HG02623 (cell line): ENCODE data around the gene ZNF385A.
A peak's percentile ranks its signal among the peaks of the same experiment; 100 is the strongest.

ENCODE experiments used
- ATAC-seq: cut with Tn5 transposase; IDR thresholded peaks from one replicate; pipeline ENCODE4 v1.9.1; 2021; ENCODE audit warnings: moderate library complexity; ENCODE audit not compliant: unreplicated experiment

The ZNF385A gene

DNA sequence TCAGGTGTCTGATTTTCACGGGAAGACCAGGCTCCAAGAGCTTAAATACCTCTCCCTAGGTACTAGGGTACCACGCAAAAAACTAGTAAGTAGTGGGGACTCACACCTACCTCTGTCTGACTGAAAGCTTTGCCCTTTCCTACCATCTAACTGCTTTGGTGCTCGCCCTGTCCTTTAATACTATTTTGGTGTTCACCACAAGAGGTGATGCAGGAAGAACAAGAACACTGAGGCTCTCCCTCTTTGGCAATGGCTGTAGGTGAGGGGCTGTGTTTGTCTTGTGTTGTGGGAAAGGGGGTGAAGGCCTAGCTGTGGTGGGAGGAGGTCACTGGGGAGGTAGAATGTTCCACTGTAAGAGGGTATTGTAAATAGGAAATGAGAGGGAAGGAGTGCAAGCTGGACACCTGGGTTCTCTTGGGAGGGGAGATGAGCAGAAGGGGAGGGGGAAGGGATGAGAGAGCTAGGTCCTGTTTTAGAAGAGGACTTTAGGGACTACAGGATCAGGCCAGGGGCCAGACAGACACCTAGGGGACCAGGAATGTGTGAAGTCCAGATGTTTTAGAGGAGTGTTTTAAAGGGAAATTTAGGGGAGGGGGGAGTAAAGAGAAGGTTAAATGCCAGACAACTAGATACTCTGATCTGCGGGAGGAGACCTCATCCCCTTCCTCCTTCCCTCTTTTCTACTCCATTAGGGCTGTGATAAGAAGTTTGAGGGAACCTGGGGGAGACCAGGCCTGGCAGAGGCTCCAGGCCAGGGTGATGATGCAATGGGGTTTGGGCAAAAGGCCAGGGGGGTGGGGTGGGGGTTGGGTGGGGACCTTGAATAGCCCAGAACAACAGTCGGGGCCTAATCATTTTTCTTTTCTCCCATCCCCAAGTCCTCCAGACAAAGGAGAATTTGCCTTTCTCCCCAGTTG is 32.4 kb upstream of the ZNF385A start:
- no peak for ATAC-seq

DNA sequence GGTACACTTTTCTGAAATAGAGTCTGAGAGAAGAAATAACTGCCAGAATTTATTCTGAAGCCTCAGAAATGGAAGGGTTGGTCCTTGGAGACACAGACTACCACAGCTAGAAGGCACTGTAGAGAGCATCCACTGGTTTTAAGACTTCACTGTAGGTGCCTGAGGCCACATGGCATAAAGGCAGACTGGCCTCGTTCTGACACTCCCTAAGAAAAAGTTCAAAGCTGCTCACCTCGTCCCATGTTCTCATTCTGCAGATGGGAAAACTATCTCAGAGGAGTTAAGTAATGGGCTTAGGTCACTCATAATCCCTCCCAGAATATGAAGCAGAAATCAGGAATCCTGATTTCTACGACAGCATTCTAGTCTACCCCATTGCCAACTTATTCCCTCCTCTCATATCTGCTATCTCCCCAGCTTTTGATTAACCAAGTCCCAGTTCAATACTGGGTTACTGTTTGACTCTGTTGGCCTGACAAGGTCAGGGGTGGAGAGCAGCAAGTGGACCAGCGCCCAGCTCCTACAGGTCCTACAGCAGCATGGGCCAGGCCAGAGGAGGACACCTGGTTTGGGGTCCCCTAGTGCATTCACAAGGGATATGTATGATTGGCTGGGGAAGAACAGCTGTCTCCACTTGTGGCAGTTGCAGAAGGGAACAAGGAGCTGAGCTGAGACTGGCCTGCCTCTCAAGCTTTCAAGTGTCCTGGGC is 30.8 kb upstream of the ZNF385A start:
- ATAC-seq: no peak

DNA sequence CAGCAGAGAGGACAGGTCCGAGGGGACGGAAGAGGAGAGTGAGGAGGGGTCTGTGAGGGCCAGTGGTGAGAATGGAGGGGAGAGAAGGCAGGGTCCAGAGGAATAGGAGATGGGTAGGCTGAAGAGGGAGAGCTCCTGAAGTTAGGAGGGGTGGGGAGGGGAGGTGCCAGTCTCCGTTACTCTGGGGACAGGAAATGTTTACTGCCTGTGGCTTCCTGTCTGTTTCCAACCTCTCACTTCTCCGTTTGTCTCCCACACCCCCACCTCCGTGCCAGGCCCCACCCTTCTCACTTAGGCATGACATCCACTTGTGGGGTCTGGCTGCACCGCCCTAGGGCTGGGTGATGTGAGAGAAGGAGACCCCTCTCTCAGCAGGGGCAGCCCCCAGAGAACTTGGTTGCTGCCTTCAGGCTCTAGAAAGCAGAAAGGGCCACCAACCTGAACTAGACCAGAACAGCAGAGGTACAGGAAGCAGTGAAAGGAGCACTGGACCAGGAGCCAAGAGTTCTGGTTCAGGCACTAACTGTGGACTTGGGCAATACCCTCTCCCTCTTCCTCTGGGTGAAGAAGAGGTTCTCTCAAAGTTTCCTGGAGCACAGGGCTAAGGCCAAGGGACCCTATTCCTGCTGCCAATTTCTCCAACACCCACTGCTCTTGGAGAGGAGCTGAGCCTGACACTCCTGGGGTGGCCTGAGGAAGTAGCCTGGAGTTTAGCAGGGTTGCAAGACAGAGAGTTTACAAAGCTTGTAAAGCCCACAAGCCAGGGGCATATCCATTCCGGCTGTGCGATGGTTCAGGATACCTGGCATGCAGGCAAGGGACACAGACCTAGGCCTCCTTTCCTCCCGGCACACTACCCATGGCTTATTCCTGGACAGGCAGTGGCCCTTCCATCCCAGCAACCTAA is 29.0 kb upstream of the ZNF385A start:
- ATAC-seq: no peak

DNA sequence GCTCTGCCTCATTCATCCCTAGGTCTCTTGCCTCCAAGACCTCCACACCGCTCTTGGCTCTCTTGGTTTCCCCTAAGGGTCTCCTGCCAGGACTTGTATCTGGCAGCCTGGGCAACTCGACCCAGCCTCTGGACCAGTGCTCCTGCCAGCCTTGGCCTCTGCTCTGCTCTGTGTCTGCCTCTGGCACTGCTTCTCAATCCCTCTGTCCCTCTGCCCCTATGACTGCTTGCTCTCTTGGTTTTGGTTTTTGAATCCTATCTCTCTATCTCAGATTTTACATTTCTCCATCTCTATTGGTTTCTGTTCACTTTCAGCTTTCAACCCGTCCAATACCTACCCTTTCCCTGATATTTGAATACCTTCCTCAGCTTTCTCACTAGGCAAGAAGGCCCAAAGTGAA is 28.3 kb upstream of the ZNF385A start:
- ATAC-seq: no peak

DNA sequence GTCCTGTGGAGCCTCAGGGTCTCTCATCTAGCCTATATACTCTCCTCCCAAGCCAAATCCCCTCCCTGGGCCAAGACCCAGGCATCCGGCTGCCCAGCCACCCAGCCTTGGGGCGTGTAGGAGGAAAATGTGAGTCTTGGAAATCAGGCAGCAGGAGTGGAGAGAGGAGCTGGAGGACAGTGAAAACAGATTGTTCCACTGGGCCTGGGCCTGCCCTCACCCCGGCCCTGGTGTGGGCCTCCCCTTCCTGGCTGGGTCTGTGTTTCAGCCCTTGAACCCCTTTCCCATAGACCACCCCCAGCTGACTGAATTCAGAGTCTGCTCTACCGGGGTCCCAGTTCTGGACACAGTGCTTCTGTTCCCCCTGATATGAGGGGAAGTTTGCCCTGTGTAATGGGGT is 27.8 kb upstream of the ZNF385A start:
- ATAC-seq: no peak

DNA sequence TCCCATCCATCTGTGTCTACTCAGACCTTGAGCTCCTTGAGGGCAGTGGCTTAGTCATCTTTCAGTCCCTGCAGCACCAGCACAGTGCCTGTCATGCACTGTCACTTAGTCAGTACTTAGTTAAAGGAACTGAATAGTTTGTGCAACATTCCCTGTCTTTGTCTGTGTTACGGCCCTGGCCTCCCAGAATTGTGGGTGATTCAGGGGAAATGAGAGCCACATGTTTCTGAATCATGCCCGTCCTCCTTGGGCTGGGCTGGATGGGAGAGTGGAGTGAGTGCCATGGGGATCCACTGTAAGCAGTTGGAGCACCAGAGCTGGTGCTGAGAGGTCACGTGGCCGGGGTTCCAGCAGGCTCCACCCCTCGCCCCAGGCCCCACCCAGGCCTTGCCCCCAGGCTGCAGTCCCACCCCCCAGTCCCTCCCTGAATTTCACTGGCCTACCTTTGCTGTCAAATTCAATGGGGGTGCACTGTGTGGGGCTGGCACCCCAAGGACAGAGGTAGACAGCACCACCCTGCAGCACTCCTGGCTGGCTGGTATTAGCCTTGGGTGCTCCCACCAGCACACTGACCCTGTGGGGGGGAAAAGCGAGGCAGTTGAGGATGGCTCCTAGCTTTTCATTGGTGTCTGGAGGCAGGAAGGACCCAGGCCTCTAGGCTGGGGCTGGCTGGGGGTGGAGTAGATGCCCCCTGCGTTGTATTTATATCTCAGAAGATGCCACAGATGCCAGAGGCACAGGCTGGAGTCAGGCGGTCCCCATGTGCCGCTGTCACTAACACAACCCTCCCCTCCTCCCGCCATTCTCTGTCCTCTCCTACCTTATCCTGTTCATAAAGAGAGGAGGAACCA is 27.1 kb upstream of the ZNF385A start:
- ATAC-seq: no peak

DNA sequence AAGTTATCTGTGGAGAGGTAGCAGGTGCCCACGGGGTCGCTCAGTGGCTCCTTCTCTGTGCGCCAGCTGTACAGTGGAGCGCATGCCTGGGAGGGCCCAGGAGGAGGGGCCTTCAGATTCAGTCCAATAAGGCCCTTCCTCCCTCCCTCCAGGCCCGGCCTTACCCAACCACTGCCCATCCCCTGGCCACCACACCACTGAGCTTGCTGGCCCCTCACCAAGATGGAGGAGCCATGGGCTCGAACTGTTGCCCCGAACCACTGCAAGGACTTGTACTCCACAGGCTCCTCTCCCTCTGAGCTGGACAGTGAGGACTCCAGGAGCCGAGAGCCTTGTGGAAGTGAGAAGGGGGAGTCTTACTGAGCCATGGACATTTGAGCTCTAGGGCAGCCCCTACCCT is 24.7 kb upstream of the ZNF385A start:
- no peak for ATAC-seq

DNA sequence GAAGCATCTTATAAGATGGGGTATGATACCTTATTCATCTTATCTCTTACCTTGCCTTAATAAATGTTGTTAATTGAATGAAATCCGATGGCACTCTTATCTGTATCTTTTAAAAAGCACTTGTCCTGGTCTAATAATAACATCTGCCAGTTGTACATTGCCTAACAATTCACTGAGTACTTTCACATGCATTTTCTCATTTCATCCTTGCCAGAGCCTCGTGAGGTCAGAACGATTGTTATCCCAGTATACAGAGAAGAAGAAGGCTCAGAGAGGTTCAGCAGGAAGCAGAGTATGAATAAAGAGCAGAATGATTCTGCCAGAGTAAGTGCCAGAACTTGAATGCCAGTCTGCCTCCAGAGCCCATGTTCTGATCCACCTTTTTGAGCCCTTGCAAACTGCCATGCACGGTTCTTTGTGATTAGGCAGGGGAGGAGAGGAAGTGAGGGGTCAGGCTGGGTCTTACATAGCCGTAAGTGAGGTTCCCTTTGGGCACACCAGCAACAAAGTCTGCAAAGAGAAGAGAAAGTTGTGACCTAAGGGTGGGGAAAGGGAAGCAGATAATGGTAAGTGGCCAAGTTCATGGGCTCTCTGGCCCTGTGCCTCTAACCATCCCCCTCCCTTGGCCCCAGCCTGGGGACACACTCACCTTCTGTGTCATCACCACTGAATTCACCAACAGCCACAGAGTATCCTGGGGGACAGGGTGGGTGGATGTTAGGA is 22.8 kb upstream of the ZNF385A start:
- ATAC-seq: no peak

DNA sequence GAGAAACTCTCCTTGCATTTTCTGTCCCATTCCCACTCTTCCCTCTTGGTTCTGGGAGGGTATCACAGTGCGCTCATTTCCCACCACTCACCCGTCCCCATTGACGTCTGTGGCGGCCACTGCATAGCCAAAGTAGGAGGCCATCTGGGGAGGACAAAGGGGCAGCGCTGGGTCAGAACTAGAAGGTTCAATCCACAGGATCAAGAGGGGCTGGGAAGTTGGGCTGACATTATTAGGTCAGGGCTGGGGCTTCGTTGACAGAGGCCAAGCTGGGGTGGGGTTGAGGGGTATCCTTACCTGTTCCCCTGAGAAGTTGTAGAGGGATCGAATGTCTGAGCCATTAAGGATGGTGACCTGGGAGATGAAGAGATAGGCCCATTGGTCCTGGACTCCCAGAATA is 21.0 kb upstream of the ZNF385A start:
- ATAC-seq: no peak

DNA sequence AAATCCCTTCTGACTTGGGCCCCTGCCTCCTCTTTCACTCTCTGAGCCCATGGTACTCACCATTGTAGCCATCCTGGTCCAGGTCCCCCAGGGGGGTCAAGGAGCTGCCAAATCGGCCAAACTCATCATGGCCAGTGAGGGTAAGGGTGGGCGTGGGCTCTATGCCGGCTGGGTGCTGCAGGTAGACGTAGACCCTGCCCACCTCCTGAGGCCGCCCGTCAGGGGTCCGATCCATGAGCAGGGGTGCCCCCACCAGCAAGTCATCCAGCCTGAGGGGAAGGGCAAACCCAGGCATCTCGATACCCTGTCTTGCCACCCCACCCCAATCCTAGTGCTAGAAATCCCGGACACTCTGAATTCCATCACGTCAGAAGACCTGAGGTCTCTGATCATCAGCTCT is 20.6 kb upstream of the ZNF385A start:
- no peak for ATAC-seq

DNA sequence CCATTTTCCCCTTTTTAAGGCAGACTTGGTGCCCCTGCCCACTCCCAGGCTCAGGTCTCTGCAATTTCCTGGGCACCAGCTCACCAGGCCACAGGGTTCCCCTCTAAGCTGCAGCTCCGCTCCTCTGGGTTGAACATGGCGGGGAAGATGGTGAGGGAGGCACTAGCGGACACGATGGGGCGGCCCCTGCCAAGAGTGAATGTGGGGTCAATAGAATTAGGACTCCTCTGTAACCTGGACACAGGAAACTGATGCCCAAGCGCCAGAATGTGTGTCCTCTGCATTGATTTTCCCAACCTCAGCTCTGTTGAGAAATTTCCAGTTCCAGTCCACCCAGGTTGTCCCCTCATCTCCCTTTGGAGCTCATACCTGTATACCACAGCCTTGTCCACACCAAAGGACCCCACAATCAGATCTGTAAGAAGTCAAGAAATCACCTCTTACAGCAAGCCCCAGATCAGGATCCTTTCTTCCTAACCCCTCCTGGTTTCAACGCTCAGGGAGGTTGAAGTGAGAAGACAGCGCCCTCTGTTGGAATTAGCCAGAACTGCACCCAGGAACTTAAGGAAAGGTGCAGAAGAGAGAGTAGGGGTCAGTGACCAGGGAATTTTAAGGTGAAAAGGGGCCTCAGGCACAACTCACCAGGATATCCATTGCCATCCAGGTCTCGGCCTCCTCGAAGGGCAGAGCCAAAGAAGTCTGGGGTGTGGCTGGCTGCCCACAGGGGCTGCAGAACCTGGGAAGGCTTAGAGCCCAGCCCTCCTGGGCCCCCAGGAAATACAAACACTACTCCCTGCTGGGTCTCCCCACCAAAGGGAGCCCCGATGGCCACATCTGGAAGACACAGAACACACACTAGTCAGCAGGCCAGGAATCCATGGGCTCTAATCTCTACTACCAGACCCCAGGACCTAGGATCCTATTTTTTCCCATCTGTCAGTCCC is 19.8 kb upstream of the ZNF385A start:
- ATAC-seq: no peak

DNA sequence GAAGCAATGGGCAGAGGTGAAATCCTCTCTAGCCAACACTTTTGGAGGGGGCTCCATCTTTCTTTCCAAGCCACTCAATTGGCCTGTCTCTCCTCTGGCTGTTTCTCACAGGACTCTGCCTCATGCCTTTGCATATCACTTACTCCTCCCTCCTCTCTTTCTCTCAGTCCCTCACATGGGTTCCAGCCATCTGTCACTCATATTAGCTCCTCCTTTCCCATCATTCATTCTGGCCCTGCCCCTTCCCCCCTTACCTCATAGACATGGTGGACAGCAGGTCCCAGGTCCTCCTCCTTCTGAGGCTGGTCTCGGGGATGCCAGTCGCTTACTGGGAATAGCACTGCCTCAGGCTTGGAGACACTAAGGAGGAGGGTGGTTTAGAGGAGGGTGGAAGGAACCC is 16.6 kb upstream of the ZNF385A start:
- no peak for ATAC-seq

DNA sequence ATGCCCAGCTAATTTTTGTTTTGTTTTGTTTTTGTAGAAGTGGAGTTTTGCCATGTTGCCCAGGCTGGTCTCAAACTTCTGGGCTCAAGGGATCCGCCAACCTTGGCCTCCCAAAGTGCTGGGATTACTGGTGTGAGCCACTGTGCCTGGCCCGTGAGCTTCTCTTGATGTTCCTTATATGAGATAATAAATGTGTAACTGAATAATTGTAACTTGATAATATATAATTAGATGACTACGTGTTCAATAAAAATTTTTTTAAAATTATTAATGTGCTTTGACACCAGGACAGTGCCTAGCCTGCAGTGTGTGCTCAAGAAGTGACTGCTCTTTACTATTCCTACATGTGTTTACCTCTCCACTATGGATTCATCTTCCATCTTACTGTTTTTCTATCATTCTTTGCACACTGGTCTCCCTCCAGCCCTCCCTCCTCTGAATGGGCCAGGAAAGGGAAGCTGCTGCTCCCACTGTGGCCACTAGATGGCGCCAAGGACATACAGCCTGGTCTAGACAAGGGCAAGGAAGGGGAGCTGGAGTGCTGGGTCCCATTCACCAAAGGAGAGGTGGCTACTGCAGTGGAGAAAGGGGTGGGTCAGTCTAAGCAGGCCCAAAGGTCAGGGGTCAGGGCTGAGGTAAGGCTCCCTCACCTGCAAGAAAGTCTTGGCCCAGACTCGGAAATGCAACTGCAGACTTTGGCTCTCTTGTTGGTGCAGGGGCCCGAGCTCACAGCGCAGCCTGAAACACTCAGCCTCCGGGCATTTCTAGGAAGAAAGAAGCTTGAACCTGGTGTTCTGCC is 14.7 kb upstream of the ZNF385A start:
- ATAC-seq: peak; percentile 79

DNA sequence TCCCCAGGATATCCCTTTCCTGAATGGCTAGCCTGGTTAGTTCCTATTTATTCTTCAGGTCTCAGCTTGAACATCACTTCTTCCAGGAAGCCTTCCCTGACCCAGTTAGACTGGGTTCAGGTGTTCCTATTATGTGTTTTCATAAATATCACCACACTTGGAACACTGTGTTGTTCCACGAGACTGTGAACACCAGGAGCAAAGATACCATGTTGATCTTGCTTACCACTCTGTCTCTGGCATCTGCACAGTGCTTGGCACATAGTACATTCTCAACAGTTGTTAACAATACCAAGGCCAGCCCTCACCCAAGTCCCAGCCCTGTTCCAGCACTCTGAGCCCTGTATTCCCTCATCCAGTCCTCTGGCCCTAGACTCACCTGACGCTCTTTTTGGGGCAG is 13.7 kb upstream of the ZNF385A start:
- ATAC-seq: no peak

DNA sequence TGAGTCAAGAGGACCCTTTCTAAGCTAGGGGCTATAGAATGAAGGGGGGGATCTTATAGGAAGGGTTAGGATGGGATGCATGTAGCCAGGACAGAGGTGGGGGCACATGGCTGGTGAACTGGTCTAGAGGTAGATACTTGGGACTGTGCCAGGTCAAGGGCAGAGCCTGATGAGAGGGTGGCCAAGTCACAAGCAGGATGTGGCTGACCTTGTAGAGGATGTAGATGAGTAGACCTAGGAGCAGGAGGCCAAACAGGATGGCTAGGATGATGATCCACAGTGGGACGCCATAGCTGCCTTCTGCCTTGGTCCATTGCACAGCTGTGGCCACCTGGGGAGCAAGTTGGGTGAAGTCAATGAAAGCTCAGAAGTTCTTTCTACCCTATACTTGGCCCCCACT is 12.6 kb upstream of the ZNF385A start:
- ATAC-seq: no peak

DNA sequence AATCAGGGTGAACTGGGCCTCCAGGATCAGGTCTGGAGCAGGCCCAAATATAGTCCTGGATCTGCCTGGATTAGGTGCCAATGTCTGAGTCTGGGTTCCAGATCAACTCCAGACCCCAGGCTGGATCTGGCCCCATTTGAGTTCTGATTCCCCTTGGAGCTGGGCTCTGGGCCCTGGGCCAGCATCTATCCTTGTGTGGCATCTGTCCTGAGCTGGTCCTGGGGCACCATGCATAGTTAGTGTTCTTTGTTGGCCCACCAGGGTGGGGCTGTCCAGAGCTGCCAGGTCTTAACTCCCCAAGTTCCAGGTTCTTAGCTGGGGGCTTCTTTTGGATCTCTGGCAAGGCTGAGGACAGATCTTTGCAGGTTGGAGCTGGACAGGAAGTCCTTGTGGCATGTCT is 11.0 kb upstream of the ZNF385A start:
- ATAC-seq: no peak

DNA sequence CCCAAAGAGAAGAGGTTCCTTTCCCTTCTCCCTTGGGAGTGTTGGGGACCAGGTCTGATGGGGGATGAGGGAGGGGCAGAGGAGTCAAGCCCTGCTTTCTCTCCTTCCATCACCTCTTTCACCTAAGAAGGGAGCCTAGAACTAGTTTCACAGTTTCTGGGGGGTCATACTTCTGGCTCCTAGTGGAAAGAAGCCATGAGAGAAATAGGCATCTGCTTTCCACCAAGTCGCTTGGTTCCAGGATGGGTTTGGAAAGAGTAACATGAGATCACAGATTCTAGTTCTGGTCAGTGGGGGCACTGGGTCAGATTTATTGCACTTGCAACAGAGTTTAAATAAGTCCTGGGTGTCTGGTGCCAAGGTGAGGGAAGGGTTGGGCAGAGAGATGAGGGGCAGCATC is 10.5 kb upstream of the ZNF385A start:
- no peak for ATAC-seq

DNA sequence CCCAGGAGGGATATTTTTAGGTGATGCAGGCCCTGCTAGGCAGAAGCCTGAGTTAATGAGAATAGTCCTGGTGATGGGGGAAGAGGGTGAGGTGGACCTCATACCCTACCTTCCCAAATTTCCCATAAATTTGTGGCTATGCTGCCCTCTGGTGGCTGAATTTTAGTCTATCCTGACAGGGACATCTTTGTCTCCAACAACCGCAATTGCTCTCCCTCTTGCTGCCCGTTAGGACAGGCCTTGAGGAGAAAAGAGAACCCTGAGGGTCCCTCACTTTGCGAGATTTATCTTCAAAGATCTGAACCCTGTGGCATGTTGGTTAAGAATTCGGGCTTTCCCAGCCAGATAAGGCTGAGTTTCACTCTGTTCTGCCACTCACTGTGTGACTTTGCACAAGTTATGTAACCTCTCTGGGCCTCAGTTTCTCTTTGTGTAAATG is 9.8 kb upstream of the ZNF385A start:
- no peak for ATAC-seq
